HepG2 (cell line): ENCODE results near the gene SEC14L5. TPM values are rescaled to one million over a fixed set of nuclear protein-coding genes. Genes with fewer than 3 reads are reported as not detected.

Source experiments
- ATAC-seq: fragments of 200-7000 bp; cut with Tn5 transposase; 3 replicates; pipeline ENCODE4 v1.9.1; 2020; ENCODE audit warnings: mild to moderate bottlenecking, moderate library complexity
- BruUV-seq: library from RNA; stranded (reverse); fragments of 400-500 nt; replicated peaks from 2 replicates; lab custom pipeline; 2021; lab: Mats Ljungman, UMichigan
- CTCF ChIA-PET: fragments of 300-600 bp; formaldehyde crosslinking; extraction: SDS; loops from one replicate; lab custom pipeline; 2021; ENCODE audit warnings: low total read pairs, inconsistent platforms, low intra/inter-chr PET ratio; lab: Yijun Ruan, JAX
- POLR2A ChIA-PET: fragments of 350-600 bp; sonication (Branson Sonifier 250); formaldehyde crosslinking; loops from one replicate; lab custom pipeline; 2020; ENCODE audit warnings: antibody characterized with exemption, inconsistent platforms; lab: Yijun Ruan, JAX
- DNase-seq: peaks from one replicate; pipeline ENCODE4 v3.0.0-alpha.2; 2015; ENCODE audit warnings: low spot score
- FAIRE-seq: peaks from 3 replicates; lab custom pipeline; 2011; peaks lifted over from hg19 to GRCh38; lab: Jason Lieb, UNC
- H2AFZ ChIP-seq: one replicate; pipeline ENCODE4 v1.6.1; 2011; ENCODE audit warnings: low read length, inconsistent platforms
- H3K27ac ChIP-seq: fragments of 300-600 bp; 3 replicates; pipeline ENCODE4 v1.8.0; 2011; ENCODE audit warnings: mixed run types, mild to moderate bottlenecking, mixed read lengths, low read length, inconsistent platforms; ENCODE audit not compliant: insufficient read depth; ENCODE audit errors: extremely low read length
- H3K27me3 ChIP-seq, 2 experiments: fragments of 200-600 bp in 1 of 2; 2 replicates in 1 of 2; 3 replicates in 1 of 2; pipeline versions ENCODE4 v1.6.0 to v1.8.0; 2011; ENCODE audit warnings: low read length in 2 of 2, mild to moderate bottlenecking in 2 of 2, moderate library complexity in 2 of 2, inconsistent platforms in 1 of 2; ENCODE audit not compliant: insufficient read depth in 2 of 2, control insufficient read depth in 1 of 2
- H3K36me3 ChIP-seq, 2 experiments: fragments of 200-600 bp in 1 of 2; replicated peaks in 1 of 2; 2 replicates in 1 of 2; 3 replicates in 1 of 2; pipeline versions ENCODE4 v1.5.1 to v1.8.0; 2011; ENCODE audit warnings: low read length in 2 of 2, inconsistent platforms in 1 of 2; ENCODE audit not compliant: insufficient read depth in 2 of 2, control insufficient read depth in 1 of 2
- H3K4me1 ChIP-seq: 2 replicates; pipeline ENCODE4 v1.5.1; 2012; ENCODE audit warnings: low read length, inconsistent platforms; ENCODE audit not compliant: insufficient read depth
- H3K4me2 ChIP-seq: 2 replicates; pipeline ENCODE4 v1.6.0; 2011; ENCODE audit warnings: low read depth, low read length, inconsistent platforms
- H3K4me3 ChIP-seq, 3 experiments: fragments of 200-600 bp in 1 of 3; sonication (generic), shearing (Covaris generic) in 1 of 3; replicated peaks in 1 of 3; 2 replicates each; pipeline ENCODE4 v1.5.1; 2011 to 2016; ENCODE audit warnings: low read length in 3 of 3, inconsistent platforms in 2 of 3, low read depth in 2 of 3, mild to moderate bottlenecking in 2 of 3, control low read depth in 1 of 3, mixed read lengths in 1 of 3; ENCODE audit not compliant: insufficient read depth in 1 of 3
- H3K79me2 ChIP-seq: one replicate; pipeline ENCODE4 v1.6.1; 2011; ENCODE audit warnings: low read length, inconsistent platforms; ENCODE audit not compliant: insufficient read depth
- H3K9ac ChIP-seq: 2 replicates; pipeline ENCODE4 v1.6.0; 2011; ENCODE audit warnings: mild to moderate bottlenecking, low read depth, low read length, inconsistent platforms; ENCODE audit not compliant: insufficient read depth
- H3K9me3 ChIP-seq: 2 replicates; pipeline ENCODE4 v1.5.1; 2012; ENCODE audit warnings: mild to moderate bottlenecking, low read length
- H4K20me1 ChIP-seq: 2 replicates; pipeline ENCODE4 v1.6.0; 2011; ENCODE audit warnings: inconsistent platforms, mild to moderate bottlenecking, low read length, moderate library complexity; ENCODE audit not compliant: insufficient read depth
- AGO1 ChIP-seq: fragments of 200-400 bp; formaldehyde crosslinking; IDR thresholded peaks from 2 replicates; pipeline ENCODE4 v1.6.1; 2017; ENCODE audit warnings: mild to moderate bottlenecking, low read depth, low read length, moderate library complexity; ENCODE audit not compliant: poor library complexity, severe bottlenecking
- IRF9 ChIP-seq: sonication (generic); formaldehyde crosslinking; IDR thresholded peaks from 2 replicates; pipeline ENCODE4 v1.8.0; 2022; ENCODE audit warnings: missing genetic modification reagents, mild to moderate bottlenecking, borderline replicate concordance
- KDM5B ChIP-seq: sonication (generic); formaldehyde crosslinking; IDR thresholded peaks from 2 replicates; pipeline ENCODE4 v1.4.0; 2020; ENCODE audit warnings: missing genetic modification reagents, mild to moderate bottlenecking, borderline replicate concordance
- KLF6 ChIP-seq: IDR thresholded peaks from 2 replicates; pipeline ENCODE4 v1.8.0; 2016; ENCODE audit warnings: missing biosample characterization, missing genetic modification reagents
- MEIS1 ChIP-seq: sonication (generic); formaldehyde crosslinking; IDR thresholded peaks from 2 replicates; pipeline ENCODE4 v1.9.0; 2021; ENCODE audit warnings: mild to moderate bottlenecking, missing genetic modification reagents, moderate library complexity, borderline replicate concordance
- NONO ChIP-seq, 2 experiments: fragments of 450-650 bp in 1 of 2; sonication (generic) in 1 of 2; formaldehyde crosslinking in 1 of 2; IDR thresholded peaks in 1 of 2; conservative IDR thresholded peaks in 1 of 2; 2 replicates each; pipeline versions ENCODE4 v1.6.1 to v1.8.0; 2017 to 2022; ENCODE audit warnings: mild to moderate bottlenecking in 1 of 2, missing genetic modification reagents in 1 of 2, moderate library complexity in 1 of 2
- PHF5A ChIP-seq: IDR thresholded peaks from one replicate; pipeline ENCODE4 v1.6.1; 2018; ENCODE audit warnings: low read depth, missing genetic modification reagents; ENCODE audit not compliant: unreplicated experiment
- RBFOX2 ChIP-seq: fragments of 200-400 bp; formaldehyde crosslinking; IDR thresholded peaks from 2 replicates; pipeline ENCODE4 v1.6.1; 2017; ENCODE audit warnings: low read depth, mild to moderate bottlenecking, low read length
- YEATS4 ChIP-seq: sonication (generic); formaldehyde crosslinking; IDR thresholded peaks from 2 replicates; pipeline ENCODE4 v1.4.0; 2020; ENCODE audit warnings: missing genetic modification reagents, borderline replicate concordance
- ZBTB38 ChIP-seq: sonication (generic); formaldehyde crosslinking; IDR thresholded peaks from 2 replicates; pipeline ENCODE4 v1.5.1; 2020; ENCODE audit warnings: mild to moderate bottlenecking, missing genetic modification reagents
- ZNF142 ChIP-seq: sonication (generic); formaldehyde crosslinking; IDR thresholded peaks from 2 replicates; pipeline ENCODE4 v1.4.0; 2020; ENCODE audit warnings: missing genetic modification reagents
- ZNF282 ChIP-seq: fragments of 450-650 bp; IDR thresholded peaks from 2 replicates; pipeline ENCODE4 v1.6.1; 2018; ENCODE audit not compliant: partially characterized antibody
- ZNF567 ChIP-seq: sonication (generic); formaldehyde crosslinking; IDR thresholded peaks from 2 replicates; pipeline ENCODE4 v1.8.1; 2023; ENCODE audit warnings: mild to moderate bottlenecking, missing genetic modification reagents, borderline replicate concordance
- WGBS: methylation state at CpG from one replicate; pipeline ENCODE4 v1.1.6; 2017; ENCODE audit warnings: low lambda C conversion rate; 5-methylcytosine and 5-hydroxymethylcytosine counted together
- in situ Hi-C: cut with HindIII; loops from 2 replicates; pipeline ENCODE4 v1.10.0; 2017; ENCODE audit warnings: low pct_unique_long_range_greater_than_20kb; ENCODE audit not compliant: extremely low pct_ligation_motif_present
- intact Hi-C: fragments of 100-400 bp; cut with micrococcal nuclease; formaldehyde crosslinking; loops from one replicate; pipeline ENCODE4 v1.10.0; 2022; ENCODE audit not compliant: unreplicated experiment
- polyA plus RNA-seq, 8 experiments: library from polyadenylated mRNA; depleted of rRNA in 3 of 8; stranded (reverse) in 7 of 8; unstranded in 1 of 8; fragments of >200 nt; fragmentation: Illumina TruSeq in 4 of 8; extraction: Trizol in 4 of 8; gene quantifications; 2 replicates each; pipeline versions ENCODE4 v1.2.1 to v1.2.3, GENCODE V29; 2011 to 2016; ENCODE audit warnings: low read depth in 4 of 8, missing spikeins in 1 of 8, mixed read lengths in 1 of 8; ENCODE audit not compliant: insufficient read depth in 1 of 8
- total RNA-seq, 5 experiments: library from RNA; depleted of rRNA; stranded (reverse); fragments of >200 nt; fragmentation: Illumina TruSeq; extraction: Trizol; gene quantifications; 2 replicates each; pipeline ENCODE4 v1.2.3, GENCODE V29; 2016; ENCODE audit warnings: low read depth in 1 of 5
- TF ChIP-seq, protein P1 (sequence below): IDR thresholded peaks from 2 replicates; pipeline ENCODE4 v1.6.1; 2018; ENCODE audit warnings: missing genetic modification reagents

Gene SEC14L5
- total and polyA plus RNA-seq, 2 of the 13 experiments (the other 11 are each of a cell fraction or from before 2014, with no cell fraction given), result 0.40 to 0.42 TPM

DNA sequence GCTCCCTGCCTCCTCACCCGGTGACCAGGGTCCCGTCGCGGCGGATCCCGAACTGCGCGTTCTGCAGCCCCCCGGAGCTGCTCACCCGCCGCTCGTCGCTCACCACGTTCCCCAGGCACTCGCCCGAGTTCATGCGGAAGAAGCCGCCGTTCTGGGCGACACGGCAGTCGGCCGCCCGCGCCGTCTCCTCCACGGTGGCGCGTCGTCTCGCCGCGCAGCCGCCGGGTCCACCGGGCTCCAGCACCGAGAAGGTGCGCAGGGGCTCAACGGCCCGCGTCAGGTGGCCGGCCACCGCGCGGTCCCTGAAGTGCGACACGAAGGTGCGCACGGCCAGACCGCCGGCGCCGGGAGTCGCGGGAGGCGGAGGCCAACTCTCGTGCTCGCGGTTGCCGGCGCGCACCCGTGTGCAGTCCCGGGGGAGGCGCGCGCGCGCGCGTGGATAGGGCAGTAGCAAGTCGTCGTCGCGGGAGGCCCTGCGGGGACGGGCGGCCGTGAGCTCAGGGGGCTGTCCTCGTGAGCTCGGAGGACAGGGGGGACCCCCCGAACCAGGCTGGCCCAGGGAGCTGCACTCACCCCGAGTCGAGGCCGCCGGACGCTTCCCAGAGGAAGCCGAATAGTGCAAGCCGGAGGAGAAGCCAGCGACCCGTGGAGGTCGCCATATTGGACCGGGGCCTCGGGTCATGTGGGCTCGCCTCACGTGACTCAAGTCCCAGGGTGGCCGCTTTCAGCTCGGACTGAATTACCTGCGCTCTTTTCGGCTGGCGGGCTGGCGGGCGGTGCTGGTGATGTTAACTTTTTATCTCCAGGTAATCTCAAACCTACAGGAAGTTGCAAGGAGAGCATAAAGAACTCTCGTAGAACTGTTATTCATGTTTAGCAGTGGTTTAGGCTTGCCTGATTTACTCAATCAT is 75.4 kb downstream of the SEC14L5 start, which contains the start of gene NAGPA:
TSS of gene NAGPA (minus strand) at position 680 of the 911 bp plus-strand sequence. CDS start at position 659, 21 bp downstream.
- Histone ChIP-seq H3K27ac (peak within 1 kb of the TSS; percentile 98), H3K9ac (peak within 1 kb of the TSS; percentile 94)
- intact Hi-C loops, result loop anchor here (2.0 kb wide), 1 partner anchor 63 kb away; the partner anchor contains the start of gene EEF2KMT
- TF ChIP-seq YEATS4 (peak; percentile 97), ZNF567 (CRISPR knock-in tag) (peak; percentile 80; the same call in 1 of the 2 replicates), RBFOX2 (peak; percentile 96), PHF5A (peak; percentile 63), ZBTB38 (CRISPR knock-in tag) (peak; percentile 77), AGO1 (peak; percentile 87), IRF9 (CRISPR knock-in tag) (peak; percentile 89), KLF6 (CRISPR knock-in tag) (peak; percentile 95; the same call in 1 of the 2 replicates), ZNF142 (CRISPR knock-in tag) (peak; percentile 94), MEIS1 (CRISPR knock-in tag) (no peak), KDM5B (CRISPR knock-in tag) (peak; percentile 94), NONO (IDR thresholded peaks at IDR 0.05) (no peak), NONO (CRISPR knock-in tag; conservative IDR thresholded peaks at IDR 0.05) (peak; percentile 94), ZNF282 (no peak)
- TF ChIP-seq, protein P1, sequence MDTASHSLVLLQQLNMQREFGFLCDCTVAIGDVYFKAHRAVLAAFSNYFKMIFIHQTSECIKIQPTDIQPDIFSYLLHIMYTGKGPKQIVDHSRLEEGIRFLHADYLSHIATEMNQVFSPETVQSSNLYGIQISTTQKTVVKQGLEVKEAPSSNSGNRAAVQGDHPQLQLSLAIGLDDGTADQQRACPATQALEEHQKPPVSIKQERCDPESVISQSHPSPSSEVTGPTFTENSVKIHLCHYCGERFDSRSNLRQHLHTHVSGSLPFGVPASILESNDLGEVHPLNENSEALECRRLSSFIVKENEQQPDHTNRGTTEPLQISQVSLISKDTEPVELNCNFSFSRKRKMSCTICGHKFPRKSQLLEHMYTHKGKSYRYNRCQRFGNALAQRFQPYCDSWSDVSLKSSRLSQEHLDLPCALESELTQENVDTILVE, result peak; percentile 95

More for the DNA sequence above, 75.4 kb downstream of the SEC14L5 start, which contains the start of gene NAGPA:
- Histone ChIP-seq H2AFZ (no peak within 1 kb of the TSS), H3K4me2 (peak within 1 kb of the TSS; percentile 94), H3K36me3 (peaks cover 13 to 26% of the 10 kb centered on the region in 2 experiments; a peak in 4 of 5 replicates), H3K4me3 (peak within 1 kb of the TSS; percentile 77 to 91 (median 78)), H4K20me1 (no peaks in the 10 kb centered on the region), H3K9me3 (no peaks in the 10 kb centered on the region), H3K79me2 (peaks cover 14% of the 10 kb centered on the region), H3K27me3 (no peaks in the 10 kb centered on the region; a peak in 1 of 5 replicates), H3K4me1 (peaks cover 52% of the 10 kb centered on the region)
- FAIRE-seq (peak; percentile 36), ATAC-seq (peak; percentile 43), DNase-seq (peak; percentile 87)
- 2% methylated on average over 45 of the region's 104 CpGs for WGBS
- ChIA-PET CTCF (no interaction called here), POLR2A (interaction anchor here (0.6 to 4.4 kb wide), 16 partner anchors 9 to 298 kb away, joined by 3 to 27 read pairs (median 4); partner anchors contain the start of genes ALG1, C16orf89, EEF2KMT and PPL)
- no TSS peak for BruUV-seq
- in situ Hi-C loops, result no loop called here
